Fibroblast of skin of left biceps (primary cell): ENCODE data around the gene SLAIN2.

Experiments used
- DNase-seq, 2 experiments: peaks; one replicate each; pipeline ENCODE4 v3.0.0-alpha.2; 2013; ENCODE audit warnings: low read depth in 2 of 2

Gene SLAIN2

GRCh38 chr4:48369248-48369647 is 27.9 kb downstream of the SLAIN2 start:
- DNase-seq, result no peak

- DNase-seq, result no peak
Measured at GRCh38 chr4:48369771-48370170, 28.4 kb downstream of the SLAIN2 start.

GRCh38 chr4:48370260-48371134 is 29.2 kb downstream of the SLAIN2 start:
- DNase-seq, result no peak

GRCh38 chr4:48372272-48372671 is 30.9 kb downstream of the SLAIN2 start:
- no peak for DNase-seq

- peak; percentile 55 to 68 for DNase-seq
Measured at GRCh38 chr4:48375651-48376304, 34.4 kb downstream of the SLAIN2 start.

GRCh38 chr4:48379587-48380180 is 38.4 kb downstream of the SLAIN2 start:
- DNase-seq, result no peak

- no peak for DNase-seq
Measured at GRCh38 chr4:48380583-48381167, 39.3 kb downstream of the SLAIN2 start.

- peak; percentile 1 to 12 for DNase-seq
Measured at GRCh38 chr4:48388525-48389154, 47.3 kb downstream of the SLAIN2 start.

GRCh38 chr4:48396043-48396442 is 54.7 kb downstream of the SLAIN2 start:
- no peak for DNase-seq

GRCh38 chr4:48400416-48400815 is 59.1 kb downstream of the SLAIN2 start:
- no peak for DNase-seq

- DNase-seq, result no peak
Measured at GRCh38 chr4:48403358-48403757, 62.0 kb downstream of the SLAIN2 start.

- DNase-seq, result no peak
Measured at GRCh38 chr4:48403779-48404178, 62.5 kb downstream of the SLAIN2 start.

- no peak for DNase-seq
Measured at GRCh38 chr4:48405924-48406323, 64.6 kb downstream of the SLAIN2 start.

GRCh38 chr4:48409203-48409602 is 67.9 kb downstream of the SLAIN2 start:
- DNase-seq, result no peak

GRCh38 chr4:48410812-48411211 is 69.5 kb downstream of the SLAIN2 start:
- no peak for DNase-seq

GRCh38 chr4:48420144-48420543 is 78.8 kb downstream of the SLAIN2 start:
- DNase-seq, result no peak

GRCh38 chr4:48421101-48421500 is 79.8 kb downstream of the SLAIN2 start:
- no peak for DNase-seq

- no peak for DNase-seq
Measured at GRCh38 chr4:48428926-48429325, 87.6 kb downstream of the SLAIN2 start.

- no peak for DNase-seq
Measured at GRCh38 chr4:48429709-48430474, 88.6 kb downstream of the SLAIN2 start.

- DNase-seq, result no peak
Measured at GRCh38 chr4:48431401-48431800, 90.1 kb downstream of the SLAIN2 start.

GRCh38 chr4:48432017-48432416 is 90.7 kb downstream of the SLAIN2 start:
- no peak for DNase-seq
